Endothelial cell of hepatic sinusoid (primary cell): ENCODE measurements around the gene ADAMTS3.

Experiments used
- in situ Hi-C: cut with HindIII; loops from 2 replicates; pipeline ENCODE4 v1.10.0; 2017; ENCODE audit warnings: low sequenced_read_pairs

ADAMTS3 gene

GRCh38 chr4:72358483-72358882, 210.5 kb downstream of the ADAMTS3 start:
- in situ Hi-C loops: no loop called here

GRCh38 chr4:72357908-72358307, 211.1 kb downstream of the ADAMTS3 start:
- in situ Hi-C loops: no loop called here

- in situ Hi-C loops: no loop called here
These were observed 216.3 kb downstream of the ADAMTS3 start for GRCh38 chr4:72352711-72353110.

GRCh38 chr4:72351521-72351920, 217.5 kb downstream of the ADAMTS3 start:
- in situ Hi-C loops: no loop called here

- in situ Hi-C loops: no loop called here
These were observed 220.3 kb downstream of the ADAMTS3 start for GRCh38 chr4:72348701-72349100.

- in situ Hi-C loops: loop anchor here (5.0 kb wide), 1 partner anchor 88 kb away; no protein-coding TSS in a partner anchor
These were observed 224.6 kb downstream of the ADAMTS3 start for GRCh38 chr4:72344418-72344817.

GRCh38 chr4:72341432-72341820, 227.6 kb downstream of the ADAMTS3 start:
- in situ Hi-C loops: loop anchor here (5.0 kb wide), 1 partner anchor 91 kb away; no protein-coding TSS in a partner anchor

- in situ Hi-C loops: loop anchor here (5.0 kb wide), 1 partner anchor 91 kb away; no protein-coding TSS in a partner anchor
These were observed 228.1 kb downstream of the ADAMTS3 start for GRCh38 chr4:72340803-72341431.

- in situ Hi-C loops: no loop called here
These were observed 231.0 kb downstream of the ADAMTS3 start for GRCh38 chr4:72338060-72338459.

- in situ Hi-C loops: loop anchor here (5.0 kb wide), 1 partner anchor 137 kb away; no protein-coding TSS in a partner anchor
These were observed 238.6 kb downstream of the ADAMTS3 start for GRCh38 chr4:72330381-72330780.

GRCh38 chr4:72326692-72327632, 242.1 kb downstream of the ADAMTS3 start:
- in situ Hi-C loops: no loop called here

- in situ Hi-C loops: no loop called here
These were observed 243.8 kb downstream of the ADAMTS3 start for GRCh38 chr4:72325215-72325614.

- in situ Hi-C loops: no loop called here
These were observed 245.8 kb downstream of the ADAMTS3 start for GRCh38 chr4:72323227-72323626.

- in situ Hi-C loops: no loop called here
These were observed 248.6 kb downstream of the ADAMTS3 start for GRCh38 chr4:72320223-72320948.

GRCh38 chr4:72319601-72320021, 249.4 kb downstream of the ADAMTS3 start:
- in situ Hi-C loops: no loop called here

GRCh38 chr4:72318421-72319170, 250.4 kb downstream of the ADAMTS3 start:
- in situ Hi-C loops: no loop called here

GRCh38 chr4:72314869-72315268, 254.2 kb downstream of the ADAMTS3 start:
- in situ Hi-C loops: no loop called here

- in situ Hi-C loops: no loop called here
These were observed 255.9 kb downstream of the ADAMTS3 start for GRCh38 chr4:72313121-72313520.

- in situ Hi-C loops: no loop called here
These were observed 256.9 kb downstream of the ADAMTS3 start for GRCh38 chr4:72312032-72312650.

GRCh38 chr4:72311291-72311690, 257.7 kb downstream of the ADAMTS3 start:
- in situ Hi-C loops: no loop called here
